Measurements from ENCODE around the gene SLC25A44. TPM values are rescaled to one million over a fixed set of nuclear protein-coding genes. Genes with fewer than 3 reads are reported as not detected.
"Not testable (repeated sequence)": the region's sequence is repeated elsewhere in the genome, so short reads cannot be mapped to it uniquely, and the experiment has no call there.

The SLC25A44 gene
- total RNA-seq, 2 experiments from 2014 or later = 42.4 to 51.9 TPM

DNA sequence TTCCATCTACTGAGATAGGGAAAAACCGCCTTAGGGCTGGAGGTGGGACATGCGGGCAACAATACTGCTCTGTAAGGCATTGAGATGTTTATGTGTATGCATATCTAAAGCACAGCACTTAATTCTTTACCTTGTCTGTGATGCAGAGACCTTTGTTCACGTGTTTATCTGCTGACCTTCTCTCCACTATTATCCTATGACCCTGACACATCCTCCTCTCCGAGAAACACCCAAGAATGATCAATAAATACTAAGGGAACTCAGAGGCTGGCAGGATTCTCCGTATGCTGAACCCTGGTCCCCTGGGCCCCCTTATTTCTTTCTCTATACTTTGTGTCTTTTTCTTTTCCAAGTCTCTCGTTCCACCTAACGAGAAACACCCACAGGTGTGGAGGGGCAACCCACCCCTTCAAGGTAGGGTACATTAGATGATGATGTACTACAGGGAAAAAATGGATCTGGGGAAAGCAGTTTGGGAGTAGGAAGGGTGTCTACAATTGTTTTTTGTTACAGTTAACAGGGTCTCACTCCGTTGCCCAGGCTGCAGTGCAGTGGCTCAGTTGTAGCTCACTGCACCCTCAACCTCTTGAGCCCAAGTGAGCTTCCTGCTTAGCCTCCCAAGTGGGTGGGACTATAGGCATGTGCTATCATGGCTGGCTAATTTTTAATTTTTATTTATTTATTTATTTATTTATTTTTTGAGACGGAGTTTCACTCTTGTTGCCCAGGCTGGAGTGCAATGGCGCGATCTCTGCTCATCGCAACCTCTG lies 11.7 kb upstream of the SLC25A44 start:
- H3K4me3 Mint-ChIP-seq; ATAC-seq; H3K9me3 Mint-ChIP-seq (ENCODE audit: low read depth); H3K27ac Mint-ChIP-seq; H3K27me3 Mint-ChIP-seq; intact Hi-C loops (cut with DNase I, micrococcal nuclease); POLR2A ChIA-PET; DNase-seq: not testable (repeated sequence)
- CTCF ChIA-PET = interaction anchor here (1.0 kb wide), 1 partner anchor 22 kb away, joined by 3 read pairs; no protein-coding TSS in a partner anchor
- Mint-ChIP-seq H3K36me3 (ENCODE audit: low read depth) (peaks cover 16% of the 10 kb centered on the region), H3K4me1 (peaks cover 18% of the 10 kb centered on the region)

DNA sequence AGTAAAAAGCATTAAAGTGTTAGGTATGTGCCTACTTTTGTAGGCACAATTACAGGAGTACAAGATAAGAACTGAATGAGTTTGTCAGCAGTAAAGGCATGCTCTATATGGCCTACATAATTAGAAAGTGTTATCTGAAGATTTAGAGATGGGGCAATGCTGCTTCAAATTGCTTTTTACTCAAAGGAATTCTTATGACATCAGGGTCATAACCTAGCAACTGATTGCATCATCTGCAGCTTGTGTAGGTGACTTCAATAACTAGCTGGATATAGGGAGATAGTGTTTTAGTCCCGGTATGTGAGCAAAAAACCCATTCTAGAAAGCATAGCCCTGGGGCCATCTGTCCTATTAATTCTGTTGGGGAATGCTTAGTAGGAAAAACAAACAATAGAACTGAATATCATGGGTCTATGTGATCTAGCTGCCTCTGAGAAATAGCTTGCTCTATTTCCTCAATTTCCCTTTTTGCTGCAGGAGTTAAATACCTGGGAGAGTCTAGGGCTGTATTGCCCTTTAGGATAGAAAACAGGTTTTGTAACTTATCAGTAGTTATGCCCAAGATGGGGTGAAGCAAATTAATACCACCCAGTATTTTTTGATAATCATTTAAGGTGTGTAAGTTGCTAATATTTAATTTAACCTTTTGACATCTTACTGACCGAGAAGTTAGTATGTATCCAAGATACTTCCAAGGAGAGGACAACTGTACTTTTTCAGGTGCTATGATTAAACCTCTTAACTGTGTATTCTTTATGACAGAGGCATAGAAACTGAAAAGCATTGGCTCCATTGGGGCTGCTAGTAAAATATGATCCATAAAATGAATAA lies 7.3 kb upstream of the SLC25A44 start:
- H3K36me3 Mint-ChIP-seq (ENCODE audit: low read depth); H3K9me3 Mint-ChIP-seq (ENCODE audit: low read depth); H3K27me3 Mint-ChIP-seq; ATAC-seq; H3K4me1 Mint-ChIP-seq; intact Hi-C loops (cut with DNase I, micrococcal nuclease); H3K4me3 Mint-ChIP-seq; H3K27ac Mint-ChIP-seq; DNase-seq: not testable (repeated sequence)
- ChIA-PET CTCF (interaction anchor here (1.0 kb wide), 1 partner anchor 39 kb away, joined by 3 read pairs; no protein-coding TSS in a partner anchor), POLR2A (interaction anchor here (0.6 kb wide), 1 partner anchor 24 kb away, joined by 3 read pairs; no protein-coding TSS in a partner anchor)

DNA sequence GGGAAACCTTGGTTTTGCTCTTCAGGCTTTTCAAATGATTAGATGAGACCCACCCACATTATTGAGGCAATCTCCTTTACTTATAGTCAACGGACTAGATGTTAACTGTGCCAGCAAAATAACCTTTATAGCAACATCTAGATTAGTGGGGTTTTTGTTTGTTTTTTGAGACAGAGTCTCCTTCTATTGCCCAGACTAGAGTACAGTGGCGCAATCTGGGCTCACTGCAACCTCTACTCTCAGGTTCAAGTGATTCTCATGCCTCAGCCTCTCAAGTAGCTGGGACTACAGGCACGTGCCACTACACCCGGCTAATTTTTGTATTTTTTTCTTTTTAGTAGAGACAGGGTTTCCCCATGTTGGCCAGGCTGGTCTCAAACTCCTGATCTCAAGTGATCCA lies 3.6 kb upstream of the SLC25A44 start:
- H3K27ac Mint-ChIP-seq; ATAC-seq; CTCF ChIA-PET; POLR2A ChIA-PET; H3K27me3 Mint-ChIP-seq; DNase-seq; H3K4me3 Mint-ChIP-seq; H3K9me3 Mint-ChIP-seq (ENCODE audit: low read depth): not testable (repeated sequence)
- intact Hi-C loops (cut with DNase I, micrococcal nuclease) = loop anchor here in 1 of 2 experiments (5.0 kb wide), 1 partner anchor 92 kb away; the partner anchor contains the start of genes SMG5 and TMEM79
- H3K36me3 Mint-ChIP-seq (ENCODE audit: low read depth) = peaks cover 22% of the 10 kb centered on the region
- peaks cover 24% of the 10 kb centered on the region for H3K4me1 Mint-ChIP-seq

DNA sequence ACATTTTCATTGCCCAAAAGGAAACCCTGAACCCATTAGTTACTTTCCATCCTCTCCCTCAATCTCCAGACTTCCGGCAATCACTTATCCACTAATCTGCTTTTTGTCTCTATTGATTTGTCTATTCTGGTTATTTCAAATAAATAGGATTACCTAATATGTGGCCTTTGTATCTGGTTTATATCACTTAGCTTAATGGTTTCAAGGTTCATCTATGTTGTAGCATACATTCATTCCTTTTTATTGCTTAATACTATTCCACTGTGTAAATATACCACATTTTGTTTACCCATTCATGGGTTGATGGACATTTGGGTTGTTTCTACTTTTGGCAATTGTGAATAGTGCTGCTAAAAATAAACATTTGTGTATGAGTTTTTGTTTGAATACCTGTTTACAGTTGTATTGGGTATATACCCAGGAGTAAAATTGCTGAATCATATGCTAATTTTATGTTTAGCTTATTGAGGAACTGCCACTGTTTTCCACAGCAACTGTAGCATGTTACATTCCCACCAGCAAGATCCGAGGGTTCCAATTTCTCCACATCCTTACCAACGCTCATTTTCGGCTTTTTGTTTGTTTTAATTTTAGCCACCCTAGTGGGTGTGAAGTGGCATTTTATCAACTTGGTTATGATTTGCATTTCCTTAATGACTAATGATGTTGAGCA lies 2.5 kb upstream of the SLC25A44 start:
- Mint-ChIP-seq H3K36me3 (ENCODE audit: low read depth) (peaks cover 31% of the 10 kb centered on the region), H3K4me1 (peaks cover 35% of the 10 kb centered on the region), H3K4me3 (no peak overlapping the region), H3K27ac (peak overlapping the region; percentile 44), H3K27me3 (no peaks in the 10 kb centered on the region), H3K9me3 (ENCODE audit: low read depth) (peaks cover 4% of the 10 kb centered on the region)
- intact Hi-C loops (cut with DNase I, micrococcal nuclease) = loop anchor here in 1 of 2 experiments (5.0 kb wide), 1 partner anchor 91 kb away; the partner anchor contains the start of genes SMG5 and TMEM79
- DNase-seq (no peak), ATAC-seq (no peak)
- ChIA-PET CTCF (interaction anchor here (1.0 to 1.5 kb wide), 2 partner anchors 32 to 34 kb away, joined by 4 to 5 read pairs; no protein-coding TSS in a partner anchor), POLR2A (interaction anchor here (0.7 kb wide), 1 partner anchor 64 kb away, joined by 3 read pairs; no protein-coding TSS in a partner anchor)

DNA sequence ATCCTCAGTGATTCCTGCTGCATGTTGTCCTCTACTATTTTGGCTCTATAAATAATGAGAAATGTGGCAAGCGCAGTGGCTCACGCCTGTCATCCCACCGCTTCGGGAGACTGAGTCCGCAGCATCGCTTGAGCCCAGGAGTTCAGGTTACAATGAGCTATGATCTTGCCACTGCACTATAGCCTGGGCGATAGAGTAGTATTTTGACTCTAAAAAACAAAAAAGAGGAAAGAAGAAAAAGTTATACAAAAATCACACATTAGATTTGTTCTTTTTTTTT lies 756 bp upstream of the SLC25A44 start:
- Mint-ChIP-seq H3K4me3 (peak overlapping the region; percentile 100), H3K36me3 (ENCODE audit: low read depth) (peaks cover 41% of the 10 kb centered on the region), H3K9me3 (ENCODE audit: low read depth) (no peaks in the 10 kb centered on the region), H3K27ac (peak overlapping the region; percentile 97), H3K4me1 (peaks cover 43% of the 10 kb centered on the region), H3K27me3 (no peaks in the 10 kb centered on the region)
- ChIA-PET POLR2A (interaction anchor here (1.9 kb wide), 1 partner anchor 20 kb away, joined by 17 read pairs; the partner anchor contains the start of gene PMF1), CTCF (interaction anchor here (0.7 to 1.7 kb wide), 4 partner anchors 12 to 398 kb away, joined by 3 to 4 read pairs (median 3); no protein-coding TSS in a partner anchor)
- DNase-seq (no peak), ATAC-seq (no peak)
- intact Hi-C loops (cut with DNase I, micrococcal nuclease) = loop anchor here (1.0 to 5.0 kb wide), 5 partner anchors 32 to 264 kb away; partner anchors contain the start of genes SMG5 (in 1 of the 2), TMEM79 (in 1 of the 2) and UBQLN4 (in 1 of the 2)

DNA sequence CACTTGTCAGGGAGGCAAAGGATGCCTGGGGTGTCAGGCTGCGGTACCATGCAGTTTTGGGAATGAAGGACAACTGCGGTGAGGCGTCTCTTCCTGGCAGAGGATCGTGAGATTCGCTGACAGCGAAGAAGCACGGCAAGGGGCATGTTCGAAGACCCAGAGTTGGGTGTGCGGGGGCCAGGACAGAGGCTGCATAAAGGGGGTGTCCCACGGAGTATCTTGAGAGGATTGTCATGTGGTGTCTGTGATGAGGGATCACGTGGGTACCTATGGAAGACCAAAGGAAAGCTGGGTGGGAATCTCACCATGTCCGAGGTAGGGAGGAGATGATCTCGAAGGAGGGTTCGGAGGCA lies 372 bp downstream of the SLC25A44 start:
- ChIA-PET POLR2A (interaction anchor here (0.6 to 1.9 kb wide), 5 partner anchors 19 to 218 kb away, joined by 3 to 17 read pairs (median 4); partner anchors contain the start of gene PMF1), CTCF (interaction anchor here (0.9 to 1.7 kb wide), 3 partner anchors 11 to 31 kb away, joined by 3 to 4 read pairs (median 4); no protein-coding TSS in a partner anchor)
- intact Hi-C loops (cut with DNase I, micrococcal nuclease) = loop anchor here (1.0 to 5.0 kb wide), 10 partner anchors 18 to 335 kb away; partner anchors contain the start of genes SMG5 (in 2 of the 2), CCT3 (in 1 of the 2), KHDC4 (in 1 of the 2) and PMF1 (in 1 of the 2)
- no peak for ATAC-seq
- Mint-ChIP-seq H3K9me3 (ENCODE audit: low read depth) (no peaks in the 10 kb centered on the region), H3K4me3 (peak overlapping the region; percentile 100), H3K36me3 (ENCODE audit: low read depth) (peaks cover 48% of the 10 kb centered on the region), H3K27ac (peak overlapping the region; percentile 97), H3K4me1 (peaks cover 43% of the 10 kb centered on the region), H3K27me3 (no peaks in the 10 kb centered on the region)
- peak; percentile 41 for DNase-seq

DNA sequence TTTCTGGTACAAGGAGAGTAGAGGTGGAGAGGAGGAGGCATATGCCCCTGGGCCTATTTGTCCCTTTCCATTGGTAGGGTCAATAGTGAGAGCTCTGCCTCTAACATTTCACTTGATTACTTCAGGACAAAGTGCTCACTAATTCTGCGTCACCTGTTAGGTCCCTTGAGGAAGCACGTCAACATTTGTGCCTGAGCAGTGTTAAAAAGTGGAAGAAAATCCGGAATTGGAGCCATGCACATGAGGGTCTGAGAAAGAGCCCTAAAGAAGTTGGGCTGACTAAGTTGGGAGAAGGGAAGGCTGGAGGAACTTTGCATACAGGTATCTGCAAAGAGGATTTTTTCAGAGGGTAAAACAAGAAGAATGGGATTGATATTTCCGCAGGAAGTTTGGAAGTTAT lies 1.9 kb downstream of the SLC25A44 start:
- Mint-ChIP-seq H3K27me3 (no peaks in the 10 kb centered on the region), H3K9me3 (ENCODE audit: low read depth) (no peaks in the 10 kb centered on the region), H3K36me3 (ENCODE audit: low read depth) (peaks cover 64% of the 10 kb centered on the region), H3K4me1 (peaks cover 43% of the 10 kb centered on the region), H3K27ac (peak overlapping the region; percentile 80), H3K4me3 (peak overlapping the region; percentile 100)
- intact Hi-C loops (cut with DNase I, micrococcal nuclease) = loop anchor here (2.0 kb wide), 3 partner anchors 17 to 261 kb away; partner anchors contain the start of genes KHDC4 (in 1 of the 2) and PMF1 (in 1 of the 2)
- ATAC-seq (no peak), DNase-seq (no peak)
- ChIA-PET CTCF (interaction anchor here (1.4 kb wide), 1 partner anchor 50 kb away, joined by 3 read pairs; no protein-coding TSS in a partner anchor), POLR2A (interaction anchor here (1.5 kb wide), 1 partner anchor 17 kb away, joined by 8 read pairs; the partner anchor contains the start of gene PMF1)

DNA sequence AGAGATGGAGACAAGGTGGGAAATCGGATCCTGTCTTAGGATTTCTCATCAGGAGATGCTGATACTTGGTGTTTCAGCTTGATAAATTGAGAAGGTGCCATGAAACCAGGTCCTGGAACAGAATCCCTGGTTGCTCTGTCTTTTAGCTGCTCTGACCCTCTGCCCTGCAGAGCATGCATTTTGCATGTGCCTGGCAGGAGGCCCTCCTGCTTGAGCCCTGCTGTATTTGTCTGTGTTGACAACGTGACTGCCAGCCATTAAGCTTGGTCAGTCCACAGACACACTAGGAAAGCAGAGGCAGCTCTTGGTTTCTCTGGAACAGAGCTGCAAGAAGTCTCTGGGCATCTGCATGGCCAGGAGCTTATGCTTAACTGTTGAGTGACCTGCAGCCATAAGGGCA lies 2.5 kb downstream of the SLC25A44 start:
- POLR2A ChIA-PET = interaction anchor here (0.5 to 1.5 kb wide), 2 partner anchors 16 to 32 kb away, joined by 3 to 8 read pairs; partner anchors contain the start of gene PMF1

DNA sequence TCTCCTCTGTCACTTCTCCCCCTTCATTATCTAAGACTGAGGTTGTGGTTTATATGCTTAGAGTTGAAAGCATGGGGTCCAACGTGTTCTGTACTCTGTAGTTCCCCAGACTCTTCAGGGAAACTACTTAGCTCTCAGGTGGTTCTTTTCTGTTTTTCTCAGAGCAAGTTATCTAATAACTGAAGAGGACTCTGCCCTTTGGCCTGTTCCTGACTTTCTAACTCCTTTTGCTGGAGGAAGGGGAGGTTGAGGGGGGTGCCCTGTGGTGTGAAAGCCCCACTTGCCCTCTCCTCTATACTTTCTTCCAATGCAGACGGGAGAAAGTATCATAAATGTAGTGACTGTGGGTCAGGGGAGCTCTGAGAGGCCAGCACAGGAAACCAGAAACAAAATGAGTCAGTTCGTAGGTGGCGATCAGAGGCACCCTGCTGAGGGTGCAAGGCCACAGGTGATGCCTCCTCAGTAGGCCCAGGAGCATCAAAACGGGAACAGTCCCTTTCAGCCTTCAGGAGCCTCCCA lies 5.0 kb downstream of the SLC25A44 start:
- peaks cover 59% of the 10 kb centered on the region for H3K36me3 Mint-ChIP-seq (ENCODE audit: low read depth)
- H3K27ac Mint-ChIP-seq = no peak overlapping the region
- no peaks in the 10 kb centered on the region for H3K9me3 Mint-ChIP-seq (ENCODE audit: low read depth)
- peaks cover 26% of the 10 kb centered on the region for H3K4me1 Mint-ChIP-seq
- H3K27me3 Mint-ChIP-seq = no peaks in the 10 kb centered on the region
- ATAC-seq (peak; percentile 80), DNase-seq (peak; percentile 65)
- intact Hi-C loops (cut with DNase I, micrococcal nuclease) = loop anchor here (2.0 kb wide), 1 partner anchor 24 kb away; no protein-coding TSS in a partner anchor
- ChIA-PET CTCF (interaction anchor here (0.7 to 1.9 kb wide), 7 partner anchors 14 to 1192 kb away, joined by 3 to 7 read pairs (median 3); partner anchors contain the start of gene PMF1), POLR2A (interaction anchor here (0.7 to 1.9 kb wide), 4 partner anchors 14 to 617 kb away, joined by 3 to 11 read pairs (median 6); partner anchors contain the start of gene PMF1)
- H3K4me3 Mint-ChIP-seq = no peak overlapping the region

More for the DNA sequence above, 2.5 kb downstream of the SLC25A44 start:
- intact Hi-C loops (cut with DNase I, micrococcal nuclease) = no loop called here
- peak overlapping the region; percentile 80 for H3K27ac Mint-ChIP-seq
- no peak for DNase-seq
- no peaks in the 10 kb centered on the region for H3K9me3 Mint-ChIP-seq (ENCODE audit: low read depth)
- CTCF ChIA-PET = interaction anchor here (0.6 to 2.1 kb wide), 4 partner anchors 25 to 145 kb away, joined by 3 to 9 read pairs (median 4); no protein-coding TSS in a partner anchor
- peak overlapping the region; percentile 100 for H3K4me3 Mint-ChIP-seq
- no peak for ATAC-seq
- H3K36me3 Mint-ChIP-seq (ENCODE audit: low read depth) = peaks cover 66% of the 10 kb centered on the region
- H3K4me1 Mint-ChIP-seq = peaks cover 42% of the 10 kb centered on the region
- no peaks in the 10 kb centered on the region for H3K27me3 Mint-ChIP-seq

DNA sequence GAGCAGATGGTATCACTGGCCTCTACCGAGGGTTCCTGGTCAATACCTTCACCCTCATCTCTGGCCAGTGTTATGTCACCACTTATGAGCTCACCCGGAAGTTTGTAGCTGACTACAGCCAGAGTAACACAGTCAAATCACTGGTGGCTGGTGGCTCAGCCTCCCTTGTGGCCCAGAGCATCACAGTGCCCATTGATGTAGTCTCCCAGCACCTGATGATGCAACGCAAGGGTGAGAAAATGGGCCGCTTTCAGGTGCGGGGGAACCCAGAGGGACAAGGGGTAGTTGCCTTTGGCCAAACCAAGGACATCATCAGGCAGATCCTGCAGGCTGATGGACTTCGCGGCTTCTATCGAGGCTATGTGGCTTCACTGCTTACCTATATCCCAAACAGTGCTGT lies 6.1 kb downstream of the SLC25A44 start:
- intact Hi-C loops (cut with DNase I, micrococcal nuclease) = no loop called here
- H3K27ac Mint-ChIP-seq = no peak overlapping the region
- POLR2A ChIA-PET = interaction anchor here (1.7 kb wide), 1 partner anchor 13 kb away, joined by 11 read pairs; the partner anchor contains the start of gene PMF1
- peaks cover 23% of the 10 kb centered on the region for H3K4me1 Mint-ChIP-seq
- no peaks in the 10 kb centered on the region for H3K27me3 Mint-ChIP-seq
- H3K9me3 Mint-ChIP-seq (ENCODE audit: low read depth) = no peaks in the 10 kb centered on the region
- no peak overlapping the region for H3K4me3 Mint-ChIP-seq
- ATAC-seq (peak; percentile 25), DNase-seq (no peak)
- CTCF ChIA-PET = interaction anchor here (0.7 to 1.9 kb wide), 4 partner anchors 25 to 210 kb away, joined by 3 to 6 read pairs (median 4); no protein-coding TSS in a partner anchor
- H3K36me3 Mint-ChIP-seq (ENCODE audit: low read depth) = peaks cover 57% of the 10 kb centered on the region

Measured in activated CD4-positive, alpha-beta T cell treated with anti-CD3 and anti-CD28 coated beads for 36 hours (primary cell).